ENCODE results near the gene MYO7A. TPM values are rescaled to one million over a fixed set of nuclear protein-coding genes. Genes with fewer than 3 reads are reported as not detected.

MYO7A gene
- total and polyA plus RNA-seq, 2 donors (not counting 3 experiments of a cell fraction or from before 2014, with no cell fraction given), result 1.3 to 3.6 TPM

DNA sequence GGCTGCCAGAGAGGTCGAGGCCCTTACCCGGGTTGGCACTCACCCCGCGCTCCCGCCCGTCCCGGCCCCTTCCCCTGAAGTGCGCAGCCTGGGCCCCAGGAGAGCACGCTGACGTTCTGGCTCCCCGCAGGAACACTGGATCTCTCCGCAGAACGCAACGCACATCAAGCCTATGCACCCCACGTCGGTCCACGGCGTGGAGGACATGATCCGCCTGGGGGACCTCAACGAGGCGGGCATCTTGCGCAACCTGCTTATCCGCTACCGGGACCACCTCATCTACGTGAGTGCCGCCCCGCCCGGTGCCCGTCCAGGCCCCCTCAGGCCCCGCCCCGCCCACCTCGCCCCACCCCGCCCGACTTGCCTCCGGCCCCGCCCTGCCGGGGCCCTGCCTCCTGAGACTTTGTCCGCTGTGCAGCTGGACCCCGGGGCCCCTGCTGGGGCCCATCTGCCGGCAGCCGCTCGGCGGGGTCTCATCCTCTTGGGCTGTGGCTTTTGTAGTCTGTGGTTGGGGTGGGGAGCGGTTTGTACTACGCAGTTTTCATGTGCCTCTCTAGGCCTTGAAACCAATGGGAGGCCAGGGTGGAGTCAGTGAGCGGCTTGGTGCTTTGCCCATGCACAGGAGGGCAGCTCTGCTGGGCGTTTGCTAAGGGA lies 19.7 kb downstream of the MYO7A start:
- no peaks in the 10 kb centered on the region for H3K9me1 ChIP-seq (replicated peaks; ENCODE audit: control insufficient read depth, extremely low read depth, insufficient read depth, low read length)
- DNase-seq (ENCODE audit: low read depth, low spot score) (no peak), FAIRE-seq (no peak)
- H4K20me1 ChIP-seq (replicated peaks; ENCODE audit: control insufficient read depth, extremely low read depth, insufficient read depth, low read length), result no peaks in the 10 kb centered on the region
- H3K27me3 ChIP-seq (ENCODE audit: control insufficient read depth in 2 of 2, insufficient read depth in 2 of 2, low read length in 2 of 2), result peaks cover 0 to 3% of the 10 kb centered on the region in 2 experiments
- H3K9ac ChIP-seq (replicated peaks; ENCODE audit: extremely low read depth, insufficient read depth, low read length), result no peak overlapping the region
- H3K4me3 ChIP-seq (replicated peaks in 1 of 3; ENCODE audit: insufficient read depth in 1 of 3, low read depth in 1 of 3, low read length in 3 of 3), result no peak overlapping the region
- H3K4me2 ChIP-seq (ENCODE audit: insufficient read depth, low read length), result no peak overlapping the region
- intact Hi-C loops (cut with micrococcal nuclease) (no loop called here), dilution Hi-C loops (cut with MboI; ENCODE audit: extremely low pct_ligation_motif_present, low sequenced_read_pairs) (no loop called here)
- no TSS peak for BruUV-seq (replicated peaks)
- CTCF ChIA-PET, result interaction anchor here (1.0 to 1.9 kb wide), 2 partner anchors 21 to 400 kb away, joined by 3 to 13 read pairs; no protein-coding TSS in a partner anchor
- H3K79me2 ChIP-seq (ENCODE audit: control insufficient read depth, insufficient read depth, low read length), result no peaks in the 10 kb centered on the region
- TF ChIP-seq JUN (IDR thresholded peaks at IDR 0.05; ENCODE audit: borderline replicate concordance, insufficient read depth, insufficient read length, low read depth), result no peak
- TF ChIP-seq GATA2 (IDR thresholded peaks at IDR 0.05; ENCODE audit: insufficient read depth, insufficient read length, low read depth, low read length), result no peak
- no peak for TF ChIP-seq POLR2AphosphoS5 (IDR thresholded peaks at IDR 0.05; ENCODE audit: insufficient read depth, low read depth, low read length)
- no peak for TF ChIP-seq CTCF (IDR thresholded peaks at IDR 0.05; ENCODE audit: extremely low read depth in 1 of 2, insufficient read depth in 1 of 2, low read depth in 1 of 2, low read length in 2 of 2)
- TF ChIP-seq, protein P1, sequence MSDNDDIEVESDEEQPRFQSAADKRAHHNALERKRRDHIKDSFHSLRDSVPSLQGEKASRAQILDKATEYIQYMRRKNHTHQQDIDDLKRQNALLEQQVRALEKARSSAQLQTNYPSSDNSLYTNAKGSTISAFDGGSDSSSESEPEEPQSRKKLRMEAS (IDR thresholded peaks at IDR 0.05; ENCODE audit: insufficient read depth, insufficient read length), result no peak
- no peak for TF ChIP-seq EZH2 (IDR thresholded peaks at IDR 0.05; ENCODE audit: borderline replicate concordance, low read depth, low read length, severe bottlenecking)
- no peak for TF ChIP-seq POLR2A (IDR thresholded peaks at IDR 0.05; ENCODE audit: low read depth, low read length)
- no peak for TF ChIP-seq MYC (IDR thresholded peaks at IDR 0.05; ENCODE audit: low read depth, low read length)
- TF ChIP-seq FOS (IDR thresholded peaks at IDR 0.05; ENCODE audit: borderline replicate concordance, insufficient read depth, low read length), result no peak
- no peaks in the 10 kb centered on the region for H3K36me3 ChIP-seq (ENCODE audit: control insufficient read depth in 2 of 2, extremely low read depth in 1 of 2, insufficient read depth in 2 of 2, low read length in 2 of 2)
- H3K9me3 ChIP-seq (replicated peaks; ENCODE audit: control insufficient read depth, insufficient read depth, low read length), result no peaks in the 10 kb centered on the region
- H3K27ac ChIP-seq (ENCODE audit: insufficient read depth, low read depth, low read length), result no peak overlapping the region
- H2AFZ ChIP-seq (ENCODE audit: low read depth, low read length), result no peak overlapping the region
- no peaks in the 10 kb centered on the region for H3K4me1 ChIP-seq (ENCODE audit: control insufficient read depth, extremely low read depth, insufficient read depth, low read length)
- POLR2A ChIA-PET, result no interaction called here

All from endothelial cell of umbilical vein (primary cell).